GM23338 (cell line): ENCODE results near the gene HEPACAM. TPM values are rescaled to one million over a fixed set of nuclear protein-coding genes. Genes with fewer than 3 reads are reported as not detected.

Source experiments
- ATAC-seq: fragments of 200-7000 bp; cut with Tn5 transposase; 3 replicates; pipeline ENCODE4 v1.9.1; 2020
- DNase-seq: peaks from one replicate; pipeline ENCODE4 v3.0.0-alpha.2; 2015; ENCODE audit warnings: low spot score
- H2AFZ ChIP-seq: fragments of 200-600 bp; sonication (generic); 2 replicates; pipeline ENCODE4 v1.8.0; 2016; ENCODE audit warnings: antibody characterized with exemption, mild to moderate bottlenecking, moderate library complexity
- H3F3A ChIP-seq: fragments of 200-600 bp; sonication (generic); replicated peaks from 2 replicates; pipeline ENCODE4 v1.8.0; 2017; ENCODE audit warnings: antibody characterized with exemption, mixed run types, low read depth
- H3K27ac ChIP-seq: fragments of 200-600 bp; sonication (generic); 2 replicates; pipeline ENCODE4 v1.6.1; 2016; ENCODE audit warnings: low read depth
- H3K27me3 ChIP-seq: fragments of 200-600 bp; sonication (generic); 2 replicates; pipeline ENCODE4 v1.8.0; 2016; ENCODE audit warnings: mild to moderate bottlenecking, mixed run types, moderate library complexity; ENCODE audit not compliant: insufficient read depth
- H3K36me3 ChIP-seq: fragments of 200-600 bp; sonication (generic); 2 replicates; pipeline ENCODE4 v1.8.0; 2016; ENCODE audit warnings: mild to moderate bottlenecking; ENCODE audit not compliant: insufficient read depth
- H3K4me1 ChIP-seq: fragments of 200-600 bp; sonication (generic); 2 replicates; pipeline ENCODE4 v1.8.0; 2016; ENCODE audit warnings: mild to moderate bottlenecking, moderate library complexity; ENCODE audit not compliant: insufficient read depth
- H3K4me2 ChIP-seq: fragments of 200-600 bp; sonication (generic); 2 replicates; pipeline ENCODE4 v1.7.1; 2017; ENCODE audit warnings: mixed run types
- H3K4me3 ChIP-seq: fragments of 200-600 bp; sonication (generic); 2 replicates; pipeline ENCODE4 v1.6.1; 2016; ENCODE audit warnings: mixed run types
- H3K79me2 ChIP-seq: fragments of 200-600 bp; sonication (generic); replicated peaks from 2 replicates; pipeline ENCODE4 v1.8.0; 2017; ENCODE audit warnings: mild to moderate bottlenecking; ENCODE audit not compliant: insufficient read depth
- H3K9me2 ChIP-seq: fragments of 200-600 bp; sonication (generic); 2 replicates; pipeline ENCODE4 v1.8.0; 2017; ENCODE audit not compliant: insufficient read depth
- H4K20me1 ChIP-seq: fragments of 200-600 bp; sonication (generic); replicated peaks from 2 replicates; pipeline ENCODE4 v1.8.0; 2017; ENCODE audit warnings: mild to moderate bottlenecking; ENCODE audit not compliant: insufficient read depth
- H3K27ac Mint-ChIP-seq: 2 replicates; pipeline ENCODE4 v1.8.0; 2020; ENCODE audit warnings: inconsistent platforms, mild to moderate bottlenecking, moderate library complexity, mixed read lengths
- H3K27me3 Mint-ChIP-seq: 3 replicates; pipeline ENCODE4 v1.8.0; 2022; ENCODE audit warnings: low read depth, mild to moderate bottlenecking, moderate library complexity, mixed read lengths, inconsistent platforms; ENCODE audit not compliant: insufficient read depth, poor library complexity
- H3K36me3 Mint-ChIP-seq: 3 replicates; pipeline ENCODE4 v1.8.0; 2021; ENCODE audit warnings: low read depth, mild to moderate bottlenecking, inconsistent platforms, moderate library complexity, mixed read lengths
- H3K4me1 Mint-ChIP-seq: 3 replicates; pipeline ENCODE4 v1.8.0; 2020; ENCODE audit warnings: mild to moderate bottlenecking, inconsistent platforms, mixed read lengths
- H3K4me3 Mint-ChIP-seq: 3 replicates; pipeline ENCODE4 v1.8.0; 2021; ENCODE audit warnings: moderate library complexity, mild to moderate bottlenecking, inconsistent platforms, mixed read lengths
- H3K9me3 Mint-ChIP-seq: 3 replicates; pipeline ENCODE4 v1.8.0; 2020; ENCODE audit warnings: moderate library complexity, mild to moderate bottlenecking, inconsistent platforms, mixed read lengths
- CREB1 ChIP-seq: fragments of 250-450 bp; sonication (Bioruptor Pico); IDR thresholded peaks from 2 replicates; pipeline ENCODE4 v1.5.0; 2020; ENCODE audit warnings: low read depth, mild to moderate bottlenecking, moderate library complexity
- CTCF ChIP-seq, 2 experiments: fragments of 200-600 bp in 1 of 2; sonication (generic) in 1 of 2; conservative IDR thresholded peaks; 2 replicates each; pipeline versions ENCODE4 v1.5.1 to v1.6.1; 2016 to 2017; ENCODE audit warnings: antibody characterized with exemption in 2 of 2, low read depth in 2 of 2, mild to moderate bottlenecking in 2 of 2, moderate library complexity in 1 of 2
- ETS1 ChIP-seq: IDR thresholded peaks from 2 replicates; pipeline ENCODE4 v1.6.1; 2016; ENCODE audit warnings: antibody characterized with exemption
- POLR2AphosphoS5 ChIP-seq: IDR thresholded peaks from 2 replicates; pipeline ENCODE4 v1.6.1; 2016; ENCODE audit warnings: antibody characterized with exemption, low read depth
- ZNF114 ChIP-seq: fragments of 250-450 bp; sonication (Bioruptor Pico); IDR thresholded peaks from 2 replicates; pipeline ENCODE4 v1.5.0; 2020; ENCODE audit warnings: mild to moderate bottlenecking, moderate library complexity
- ZNF462 ChIP-seq: fragments of 250-450 bp; sonication (Bioruptor Pico); IDR thresholded peaks from 2 replicates; pipeline ENCODE4 v1.5.0; 2020; ENCODE audit warnings: mild to moderate bottlenecking, moderate library complexity
- polyA plus RNA-seq: library from polyadenylated mRNA; unstranded; fragments of >200 nt; fragmentation: Nextera tagmentation; extraction: Ambion mirVana; gene quantifications from 2 replicates; pipeline ENCODE4 v1.2.1, GENCODE V29; 2016
- total RNA-seq: library from RNA; depleted of rRNA; stranded (reverse); fragments of >200 nt; shearing (Covaris generic); gene quantifications from 2 replicates; pipeline ENCODE4 v1.2.3, GENCODE V29; 2014

The HEPACAM gene
- total and polyA plus RNA-seq, 2 experiments from 2014 or later: 0.17 TPM; not detected in 1

GRCh38 chr11:124983674-124984511, 48.0 kb upstream of the HEPACAM start (continued):
- no peak for TF ChIP-seq ETS1
- peak in 1 of 2 experiments; percentile 47; a peak in 2 of 4 replicates for TF ChIP-seq CTCF (conservative IDR thresholded peaks at IDR 0.05; ENCODE audit: low read depth in 2 of 2)

GRCh38 chr11:124982043-124982442, 46.2 kb upstream of the HEPACAM start:
- no peaks in the 10 kb centered on the region for H4K20me1 ChIP-seq
- no peaks in the 10 kb centered on the region for H3K79me2 ChIP-seq
- no peak overlapping the region for H3K4me3 ChIP-seq
- H3K36me3 Mint-ChIP-seq: peaks cover 14% of the 10 kb centered on the region
- H3K27me3 ChIP-seq: no peaks in the 10 kb centered on the region
- no peak overlapping the region for H3K4me2 ChIP-seq
- H3K9me2 ChIP-seq: no peaks in the 10 kb centered on the region
- no peak overlapping the region for H2AFZ ChIP-seq
- TF ChIP-seq ZNF114 (CRISPR knock-in tag) (no peak), CREB1 (CRISPR knock-in tag) (no peak), CTCF (conservative IDR thresholded peaks at IDR 0.05; ENCODE audit: low read depth in 2 of 2) (no peak), ZNF462 (CRISPR knock-in tag) (no peak), POLR2AphosphoS5 (no peak)
- no peak overlapping the region for H3K27ac ChIP-seq
- H3K4me3 Mint-ChIP-seq: no peak overlapping the region
- H3K4me1 Mint-ChIP-seq: no peaks in the 10 kb centered on the region; the same call in 2 of the 3 replicates
- peaks cover 1% of the 10 kb centered on the region for H3K27me3 Mint-ChIP-seq
- H3F3A ChIP-seq: no peaks in the 10 kb centered on the region
- no peak for DNase-seq
- no peaks in the 10 kb centered on the region for H3K36me3 ChIP-seq
- no peak overlapping the region for H3K27ac Mint-ChIP-seq
- no peaks in the 10 kb centered on the region for H3K4me1 ChIP-seq
- ATAC-seq: no peak
- peaks cover 3% of the 10 kb centered on the region; the same call in 2 of the 3 replicates for H3K9me3 Mint-ChIP-seq
